Measurements from ENCODE around the gene PCDHA1. TPM values are rescaled to one million over a fixed set of nuclear protein-coding genes. Genes with fewer than 3 reads are reported as not detected.
"Not testable (repeated sequence)": the region's sequence is repeated elsewhere in the genome, so short reads cannot be mapped to it uniquely, and the experiment has no call there.

Gene PCDHA1
- total RNA-seq, 1 donor from 2014 or later = not detected

- not testable (repeated sequence) for DNase-seq
These were observed 64.1 kb downstream of the PCDHA1 start for GRCh38 chr5:140849831-140850634.

GRCh38 chr5:140855772-140856674, 70.1 kb downstream of the PCDHA1 start, which contains the start of gene PCDHA10:
TSS of gene PCDHA10 (plus strand) at chr5:140855897. CDS start at chr5:140856049, 152 bp downstream.
- no peak for DNase-seq

GRCh38 chr5:140857177-140857986, 71.4 kb downstream of the PCDHA1 start:
- no peak for DNase-seq

GRCh38 chr5:140857987-140858240, 72.0 kb downstream of the PCDHA1 start:
- DNase-seq = no peak

- no peak for DNase-seq
These were observed 76.7 kb downstream of the PCDHA1 start for GRCh38 chr5:140862441-140863295.

GRCh38 chr5:140868721-140869554, 83.0 kb downstream of the PCDHA1 start, which contains the start of gene PCDHA11:
TSS of gene PCDHA11 (plus strand) at chr5:140868957. CDS start at chr5:140869104, 147 bp downstream.
- DNase-seq = no peak

- no peak for DNase-seq
These were observed 83.6 kb downstream of the PCDHA1 start for GRCh38 chr5:140869555-140869886.

GRCh38 chr5:140870221-140871201, 84.6 kb downstream of the PCDHA1 start:
- DNase-seq = no peak

GRCh38 chr5:140875085-140876065, 89.4 kb downstream of the PCDHA1 start, which contains the start of gene PCDHA12:
TSS of gene PCDHA12 (plus strand) at chr5:140875308. CDS start at chr5:140875473, 165 bp downstream.
- no peak for DNase-seq

GRCh38 chr5:140876541-140877261, 90.8 kb downstream of the PCDHA1 start:
- DNase-seq = not testable (repeated sequence)

GRCh38 chr5:140877262-140877581, 91.3 kb downstream of the PCDHA1 start:
- no peak for DNase-seq

- DNase-seq = peak; percentile 0
These were observed 96.1 kb downstream of the PCDHA1 start, which contains the start of gene PCDHA13 for GRCh38 chr5:140881889-140882590. TSS of gene PCDHA13 (plus strand) at chr5:140882124. CDS start at chr5:140882269, 145 bp downstream.

GRCh38 chr5:140882591-140882899, 96.6 kb downstream of the PCDHA1 start:
- no peak for DNase-seq

GRCh38 chr5:140883373-140883772, 97.4 kb downstream of the PCDHA1 start:
- no peak for DNase-seq

GRCh38 chr5:140883927-140884697, 98.2 kb downstream of the PCDHA1 start:
- no peak for DNase-seq

- no peak for DNase-seq
These were observed 130.4 kb downstream of the PCDHA1 start for GRCh38 chr5:140916325-140916724.
